Psoas muscle (tissue), 8 donors: Measurements from ENCODE around the gene REV3L. TPM values are rescaled to one million over a fixed set of nuclear protein-coding genes. Genes with fewer than 3 reads are reported as not detected.

Source experiments
- ATAC-seq, 4 donors: fragments of 200-7000 bp; cut with Tn5 transposase; one replicate each; pipeline ENCODE4 v1.9.1; 2020; ENCODE audit warnings: moderate library complexity in 3 of 4, mild to moderate bottlenecking in 2 of 4
- DNase-seq, 2 donors: peaks; one replicate each; pipeline ENCODE4 v3.0.0-alpha.2; 2020
- H3K27ac ChIP-seq: fragments of 200-600 bp; one replicate; pipeline ENCODE4 v1.8.0; 2022
- H3K27me3 ChIP-seq, 3 donors: fragments of 200-600 bp in 1 of 3; one replicate each; pipeline versions ENCODE4 v1.6.1 to v1.8.0; 2013 to 2022; ENCODE audit warnings: low read length in 2 of 3, mild to moderate bottlenecking in 2 of 3, moderate library complexity in 1 of 3; ENCODE audit not compliant: insufficient read depth in 3 of 3
- H3K36me3 ChIP-seq, 2 donors: fragments of 200-600 bp in 1 of 2; one replicate each; pipeline versions ENCODE4 v1.6.1 to v1.8.0; 2013 to 2022; ENCODE audit warnings: low read depth in 1 of 2, mild to moderate bottlenecking in 1 of 2, moderate library complexity in 1 of 2; ENCODE audit not compliant: insufficient read depth in 1 of 2
- H3K4me1 ChIP-seq: fragments of 200-600 bp; one replicate; pipeline ENCODE4 v1.8.0; 2022
- H3K4me3 ChIP-seq: fragments of 200-600 bp; one replicate; pipeline ENCODE4 v1.8.0; 2022; ENCODE audit warnings: mild to moderate bottlenecking
- H3K9me3 ChIP-seq: fragments of 200-600 bp; one replicate; pipeline ENCODE4 v1.8.0; 2022
- WGBS, 3 donors: extraction: QIAGEN DNeasy Blood & Tissue Kit; methylation state at CpG; one replicate each; pipeline versions ENCODE4 v1.1.6 to v1.1.7; 2013; 5-methylcytosine and 5-hydroxymethylcytosine counted together
- intact Hi-C, 2 donors: fragments of 100-400 bp; cut with DNase I; formaldehyde crosslinking; loops; one replicate each; pipeline versions ENCODE4 v1.11.0 to v1.14.2; 2022
- polyA plus RNA-seq, 3 donors: library from polyadenylated mRNA; stranded (reverse); fragments of 200-250 nt; gene quantifications; one replicate each; pipeline ENCODE4 v1.2.3, GENCODE V29; 2013
- total RNA-seq, 4 donors: library from RNA; stranded (reverse); fragmentation: NEBNext Ultra II Directional in 2 of 4; extraction: Animal tissue kit (Norgen Biotek cat#: 25700) in 2 of 4; gene quantifications; one replicate each; pipeline versions ENCODE4 v1.2.1 to v1.2.4, GENCODE V29; 2021 to 2023
- TF ChIP-seq, protein P1 (sequence below): fragments of 200-600 bp; IDR thresholded peaks from one replicate; pipeline ENCODE4 v1.8.0; 2022; ENCODE audit warnings: antibody characterized with exemption
- donor health status: healthy with polysubstance abuse.
- donor health status: DM: no; HTN: no; CAD: no; lungs with moderate emphysema.
- donor health status: Bipolar disorder and iron deficiency.
- donor health status: healthy.
- donor health status: DM: yes; HTN: yes; CAD: no.
- donor health status: DM: no; HTN: no; CAD: no.
- donor health status: DM: no; HTN: no; CAD: no.
- donor health status: DM: yes; HTN: yes; CAD: no.

REV3L gene
- total and polyA plus RNA-seq, 7 donors = 9.0 to 36.3 (median 18.8) TPM

DNA sequence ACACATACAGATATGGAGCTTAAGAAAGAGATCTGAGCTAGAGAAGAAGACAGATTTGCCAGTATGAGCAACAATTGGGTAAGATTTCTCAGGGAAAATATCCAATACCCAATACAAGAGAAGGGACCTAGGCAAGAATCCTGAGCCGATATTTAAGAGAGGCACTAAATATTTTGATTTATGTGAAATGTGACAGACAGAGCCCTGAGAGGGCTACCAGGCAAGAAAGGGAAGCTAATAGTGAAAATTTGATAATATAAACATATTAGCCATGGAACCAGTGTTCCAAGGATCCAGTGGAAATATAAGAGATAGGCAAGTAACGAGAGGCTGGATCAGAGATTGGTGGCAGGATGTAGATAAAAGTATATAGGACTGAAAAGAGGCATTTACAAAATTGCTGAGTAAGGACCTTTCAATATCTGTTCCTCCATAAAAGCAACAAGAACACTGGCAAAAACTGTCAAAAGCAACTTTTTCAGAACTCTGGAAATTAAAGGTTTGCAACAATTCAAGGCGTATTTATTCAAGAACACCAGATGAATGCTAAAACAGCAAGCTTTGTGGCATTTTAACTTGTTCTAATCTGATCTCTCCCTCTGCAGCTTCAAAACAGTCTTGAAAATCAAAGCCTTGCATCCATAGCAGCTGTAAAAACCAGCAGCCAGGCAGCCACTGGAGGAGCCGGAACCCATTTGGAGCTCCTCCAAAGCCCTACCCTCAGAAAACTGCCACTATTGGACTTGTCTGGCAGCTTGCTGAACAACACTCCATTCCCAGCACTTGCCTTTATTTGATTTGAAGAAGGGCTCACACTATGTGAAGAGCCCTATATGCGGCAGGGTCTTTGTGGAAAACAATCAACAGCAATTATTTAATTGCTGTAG is 58.8 kb downstream of the REV3L start:
- H3K27ac ChIP-seq = peak overlapping the region; percentile 34
- H3K9me3 ChIP-seq = no peaks in the 10 kb centered on the region
- no peak overlapping the region for H3K4me3 ChIP-seq
- 57 to 64% (median 60%) methylated on average over 5 of the region's 5 CpGs for WGBS, 3 donors
- no peaks in the 10 kb centered on the region for H3K36me3 ChIP-seq
- peaks cover 60% of the 10 kb centered on the region for H3K4me1 ChIP-seq
- intact Hi-C loops = loop anchor here in 1 of 2 donors (5.0 kb wide), 1 partner anchor 38 kb away; no protein-coding TSS in a partner anchor
- DNase-seq = no peak
- no peaks in the 10 kb centered on the region for H3K27me3 ChIP-seq
- ATAC-seq = peak in 3 of 4 donors; percentile 49 to 51 (median 49)
- TF ChIP-seq, protein P1, sequence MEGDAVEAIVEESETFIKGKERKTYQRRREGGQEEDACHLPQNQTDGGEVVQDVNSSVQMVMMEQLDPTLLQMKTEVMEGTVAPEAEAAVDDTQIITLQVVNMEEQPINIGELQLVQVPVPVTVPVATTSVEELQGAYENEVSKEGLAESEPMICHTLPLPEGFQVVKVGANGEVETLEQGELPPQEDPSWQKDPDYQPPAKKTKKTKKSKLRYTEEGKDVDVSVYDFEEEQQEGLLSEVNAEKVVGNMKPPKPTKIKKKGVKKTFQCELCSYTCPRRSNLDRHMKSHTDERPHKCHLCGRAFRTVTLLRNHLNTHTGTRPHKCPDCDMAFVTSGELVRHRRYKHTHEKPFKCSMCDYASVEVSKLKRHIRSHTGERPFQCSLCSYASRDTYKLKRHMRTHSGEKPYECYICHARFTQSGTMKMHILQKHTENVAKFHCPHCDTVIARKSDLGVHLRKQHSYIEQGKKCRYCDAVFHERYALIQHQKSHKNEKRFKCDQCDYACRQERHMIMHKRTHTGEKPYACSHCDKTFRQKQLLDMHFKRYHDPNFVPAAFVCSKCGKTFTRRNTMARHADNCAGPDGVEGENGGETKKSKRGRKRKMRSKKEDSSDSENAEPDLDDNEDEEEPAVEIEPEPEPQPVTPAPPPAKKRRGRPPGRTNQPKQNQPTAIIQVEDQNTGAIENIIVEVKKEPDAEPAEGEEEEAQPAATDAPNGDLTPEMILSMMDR = no peak

DNA sequence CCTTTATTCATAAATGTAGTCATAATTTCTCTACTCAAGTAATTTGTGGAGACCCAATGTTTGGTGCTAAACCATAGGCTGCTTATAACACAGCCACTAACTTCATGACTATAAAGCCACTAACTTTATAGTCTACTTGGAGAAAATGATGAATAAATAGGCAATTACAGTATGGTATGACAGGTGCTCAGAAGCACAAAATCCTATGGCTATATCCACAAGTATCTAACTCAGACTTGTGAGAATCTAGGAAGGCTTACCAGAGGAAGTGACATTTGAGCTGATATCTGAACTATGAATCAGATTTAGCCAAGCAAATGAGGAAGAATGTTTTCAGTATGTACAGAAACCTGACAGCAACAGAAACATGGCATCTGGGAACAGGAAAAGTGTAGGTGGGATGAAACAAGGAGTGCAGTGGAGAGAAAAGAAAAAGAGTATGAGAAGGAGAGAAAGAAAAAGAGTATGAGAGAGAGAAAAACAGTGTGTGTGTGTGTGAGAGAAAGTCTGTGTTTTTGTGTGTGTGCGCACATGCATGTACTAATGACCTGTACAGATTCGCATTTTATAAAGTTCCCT is 59.9 kb downstream of the REV3L start:
- ATAC-seq (no peak), DNase-seq (no peak)
- Histone ChIP-seq H3K36me3 (no peaks in the 10 kb centered on the region), H3K4me3 (no peak overlapping the region), H3K27me3 (no peaks in the 10 kb centered on the region), H3K27ac (peak overlapping the region; percentile 40), H3K4me1 (peaks cover 70% of the 10 kb centered on the region), H3K9me3 (no peaks in the 10 kb centered on the region)
- intact Hi-C loops = loop anchor here in 1 of 2 donors (5.0 kb wide), 1 partner anchor 39 kb away; no protein-coding TSS in a partner anchor
- WGBS, 3 donors = 63 to 87% (median 66%) methylated on average over 2 of the region's 2 CpGs
- TF ChIP-seq, protein P1 = no peak

DNA sequence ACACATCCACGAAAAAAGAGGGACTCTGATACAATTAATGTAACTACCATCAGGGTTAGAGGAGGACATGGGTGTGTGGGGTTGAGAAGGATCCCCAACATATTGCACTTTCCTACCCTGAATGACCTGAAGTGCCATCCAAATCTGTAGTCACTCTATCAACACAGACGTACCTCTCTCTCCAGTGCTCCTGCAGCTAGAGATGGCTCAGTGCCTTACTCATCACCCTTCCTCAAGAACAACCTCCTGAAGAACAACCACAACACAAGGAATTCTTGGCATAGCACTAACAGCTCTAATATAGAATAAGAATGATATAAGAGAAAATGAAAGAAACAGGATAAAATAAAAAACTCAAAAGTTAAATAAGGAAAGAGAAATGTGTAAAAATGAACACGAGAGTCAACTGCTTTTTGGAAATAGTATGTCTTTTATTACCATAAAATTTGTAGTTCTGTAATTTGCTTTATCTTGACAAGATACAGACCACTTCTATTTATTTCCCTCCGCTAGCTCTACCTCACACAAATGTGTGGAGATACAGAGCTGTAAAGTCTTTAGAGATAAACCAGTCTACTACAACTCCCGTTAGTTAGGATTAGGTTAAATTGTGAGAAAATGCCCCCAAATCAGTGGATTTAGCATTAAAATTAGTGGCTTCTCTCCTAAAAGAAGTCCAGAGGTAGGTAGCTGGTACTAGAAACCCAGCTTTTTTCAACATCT is 63.9 kb downstream of the REV3L start:
- peaks cover 57% of the 10 kb centered on the region for H3K4me1 ChIP-seq
- intact Hi-C loops = no loop called here
- no peaks in the 10 kb centered on the region for H3K27me3 ChIP-seq
- H3K27ac ChIP-seq = no peak overlapping the region
- no peaks in the 10 kb centered on the region for H3K9me3 ChIP-seq
- ATAC-seq = peak in 2 of 4 donors; percentile 19 to 49
- DNase-seq = no peak
- WGBS, 3 donors = 76 to 83% (median 76%) methylated on average over 5 of the region's 5 CpGs
- no peak overlapping the region for H3K4me3 ChIP-seq
- TF ChIP-seq, protein P1 = no peak
- peaks cover 3 to 14% of the 10 kb centered on the region in 2 donors for H3K36me3 ChIP-seq

DNA sequence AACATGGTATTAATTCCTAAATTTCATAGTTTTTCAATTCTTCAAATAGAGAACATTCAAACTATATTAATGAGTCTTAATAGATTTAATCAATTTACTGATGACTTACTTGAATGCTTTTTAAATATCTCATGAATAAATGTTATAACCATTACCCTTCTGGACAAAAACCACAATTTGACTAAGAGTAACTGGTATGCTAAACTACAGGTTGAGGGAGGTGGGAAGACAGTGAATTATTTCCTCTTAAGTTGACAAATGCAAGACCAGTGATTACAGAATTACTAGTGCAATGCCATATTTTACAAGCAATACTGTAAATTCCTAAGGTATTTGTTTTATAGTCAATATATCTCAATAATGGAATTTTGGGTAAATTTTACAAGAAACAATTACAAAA is 65.1 kb downstream of the REV3L start:
- H3K9me3 ChIP-seq = no peaks in the 10 kb centered on the region
- intact Hi-C loops = no loop called here
- H3K36me3 ChIP-seq = peaks cover 3 to 17% of the 10 kb centered on the region in 2 donors
- TF ChIP-seq, protein P1 = no peak
- H3K4me1 ChIP-seq = peaks cover 45% of the 10 kb centered on the region
- H3K27ac ChIP-seq = no peak overlapping the region
- H3K4me3 ChIP-seq = no peak overlapping the region
- no peak for ATAC-seq
- no peak for DNase-seq
- H3K27me3 ChIP-seq = no peaks in the 10 kb centered on the region
